ENCODE results near the gene PIGP.
"Not testable (repeated sequence)": the region's sequence is repeated elsewhere in the genome, so short reads cannot be mapped to it uniquely, and the experiment has no call there.

PIGP gene

GRCh38 chr21:37063433-37063832 lies 9.4 kb downstream of the PIGP start:
- no peak overlapping the region for H3K27ac Mint-ChIP-seq
- no peaks in the 10 kb centered on the region for H3K4me1 Mint-ChIP-seq
- no peaks in the 10 kb centered on the region for H3K27me3 Mint-ChIP-seq
- no peak overlapping the region for H3K4me3 Mint-ChIP-seq
- peaks cover 11% of the 10 kb centered on the region for H3K36me3 Mint-ChIP-seq
- H3K9me3 Mint-ChIP-seq: no peaks in the 10 kb centered on the region

GRCh38 chr21:37062593-37062935 lies 10.3 kb downstream of the PIGP start:
- no peaks in the 10 kb centered on the region for H3K4me1 Mint-ChIP-seq
- H3K36me3 Mint-ChIP-seq: peaks cover 10% of the 10 kb centered on the region
- H3K9me3 Mint-ChIP-seq: no peaks in the 10 kb centered on the region
- no peak overlapping the region for H3K27ac Mint-ChIP-seq
- H3K27me3 Mint-ChIP-seq: no peaks in the 10 kb centered on the region
- no peak overlapping the region for H3K4me3 Mint-ChIP-seq

- Mint-ChIP-seq H3K27me3 (no peaks in the 10 kb centered on the region), H3K36me3 (peaks cover 8% of the 10 kb centered on the region), H3K27ac (no peak overlapping the region), H3K4me1 (no peaks in the 10 kb centered on the region), H3K9me3 (no peaks in the 10 kb centered on the region), H3K4me3 (no peak overlapping the region)
These were observed 10.8 kb downstream of the PIGP start for GRCh38 chr21:37061926-37062592.

GRCh38 chr21:37060296-37060695 lies 12.6 kb downstream of the PIGP start:
- Mint-ChIP-seq H3K27ac (no peak overlapping the region), H3K36me3 (peaks cover 6% of the 10 kb centered on the region), H3K4me3 (no peak overlapping the region), H3K27me3 (no peaks in the 10 kb centered on the region), H3K9me3 (no peaks in the 10 kb centered on the region), H3K4me1 (no peaks in the 10 kb centered on the region)

- Mint-ChIP-seq H3K9me3 (no peaks in the 10 kb centered on the region), H3K36me3 (no peaks in the 10 kb centered on the region), H3K4me3 (no peak overlapping the region), H3K27ac (no peak overlapping the region), H3K27me3 (no peaks in the 10 kb centered on the region), H3K4me1 (no peaks in the 10 kb centered on the region)
These were observed 13.7 kb downstream of the PIGP start for GRCh38 chr21:37059181-37059580.

- Mint-ChIP-seq H3K27ac (no peak overlapping the region), H3K4me1 (no peaks in the 10 kb centered on the region), H3K9me3 (no peaks in the 10 kb centered on the region), H3K27me3 (no peaks in the 10 kb centered on the region), H3K36me3 (no peaks in the 10 kb centered on the region), H3K4me3 (no peak overlapping the region)
These were observed 14.6 kb downstream of the PIGP start for GRCh38 chr21:37058261-37058660.

GRCh38 chr21:37057614-37058013 lies 15.3 kb downstream of the PIGP start:
- Mint-ChIP-seq H3K9me3 (no peaks in the 10 kb centered on the region), H3K27ac (no peak overlapping the region), H3K36me3 (no peaks in the 10 kb centered on the region), H3K4me1 (no peaks in the 10 kb centered on the region), H3K4me3 (no peak overlapping the region), H3K27me3 (no peaks in the 10 kb centered on the region)

- H3K36me3 Mint-ChIP-seq: no peaks in the 10 kb centered on the region
These were observed 17.5 kb downstream of the PIGP start for GRCh38 chr21:37055271-37055855.

GRCh38 chr21:37049741-37050140 lies 23.1 kb downstream of the PIGP start:
- not testable (repeated sequence) for H3K27ac Mint-ChIP-seq, H3K27me3 Mint-ChIP-seq, H3K4me1 Mint-ChIP-seq, H3K4me3 Mint-ChIP-seq, H3K36me3 Mint-ChIP-seq, H3K9me3 Mint-ChIP-seq

More at GRCh38 chr21:37055271-37055855, 17.5 kb downstream of the PIGP start:
- H3K27ac Mint-ChIP-seq: no peak overlapping the region
- H3K4me3 Mint-ChIP-seq: no peak overlapping the region
- no peaks in the 10 kb centered on the region for H3K4me1 Mint-ChIP-seq
- H3K27me3 Mint-ChIP-seq: no peaks in the 10 kb centered on the region
- H3K9me3 Mint-ChIP-seq: no peaks in the 10 kb centered on the region

- Mint-ChIP-seq H3K36me3 (no peaks in the 10 kb centered on the region), H3K4me3 (no peak overlapping the region), H3K27ac (no peak overlapping the region), H3K27me3 (peaks cover 2% of the 10 kb centered on the region), H3K9me3 (no peaks in the 10 kb centered on the region), H3K4me1 (peaks cover 11% of the 10 kb centered on the region)
These were observed 25.8 kb downstream of the PIGP start for GRCh38 chr21:37047079-37047478.

- Mint-ChIP-seq H3K27ac (no peak overlapping the region), H3K4me3 (no peak overlapping the region), H3K36me3 (no peaks in the 10 kb centered on the region), H3K4me1 (peaks cover 11% of the 10 kb centered on the region), H3K9me3 (no peaks in the 10 kb centered on the region), H3K27me3 (peaks cover 2% of the 10 kb centered on the region)
These were observed 27.3 kb downstream of the PIGP start for GRCh38 chr21:37045556-37045955.

- Mint-ChIP-seq H3K9me3 (no peaks in the 10 kb centered on the region), H3K4me3 (no peak overlapping the region), H3K4me1 (peaks cover 11% of the 10 kb centered on the region), H3K27ac (no peak overlapping the region), H3K36me3 (no peaks in the 10 kb centered on the region), H3K27me3 (peaks cover 2% of the 10 kb centered on the region)
These were observed 27.7 kb downstream of the PIGP start for GRCh38 chr21:37045149-37045548.

- peaks cover 2% of the 10 kb centered on the region for H3K27me3 Mint-ChIP-seq
- H3K4me3 Mint-ChIP-seq: no peak overlapping the region
- no peaks in the 10 kb centered on the region for H3K36me3 Mint-ChIP-seq
- no peaks in the 10 kb centered on the region for H3K9me3 Mint-ChIP-seq
- no peak overlapping the region for H3K27ac Mint-ChIP-seq
- peaks cover 11% of the 10 kb centered on the region for H3K4me1 Mint-ChIP-seq
These were observed 28.2 kb downstream of the PIGP start for GRCh38 chr21:37044643-37045042.

GRCh38 chr21:37043818-37044217 lies 29.1 kb downstream of the PIGP start:
- Mint-ChIP-seq H3K27ac (no peak overlapping the region), H3K9me3 (no peaks in the 10 kb centered on the region), H3K4me3 (no peak overlapping the region), H3K27me3 (peaks cover 2% of the 10 kb centered on the region), H3K4me1 (peaks cover 11% of the 10 kb centered on the region), H3K36me3 (no peaks in the 10 kb centered on the region)

- no peak overlapping the region for H3K4me3 Mint-ChIP-seq
- no peak overlapping the region for H3K27ac Mint-ChIP-seq
- no peaks in the 10 kb centered on the region for H3K36me3 Mint-ChIP-seq
- peaks cover 11% of the 10 kb centered on the region for H3K4me1 Mint-ChIP-seq
- no peaks in the 10 kb centered on the region for H3K9me3 Mint-ChIP-seq
- H3K27me3 Mint-ChIP-seq: no peaks in the 10 kb centered on the region
These were observed 31.1 kb downstream of the PIGP start for GRCh38 chr21:37041706-37042271.

- no peaks in the 10 kb centered on the region for H3K9me3 Mint-ChIP-seq
- H3K36me3 Mint-ChIP-seq: no peaks in the 10 kb centered on the region
- no peak overlapping the region for H3K4me3 Mint-ChIP-seq
- no peak overlapping the region for H3K27ac Mint-ChIP-seq
- H3K4me1 Mint-ChIP-seq: peaks cover 6% of the 10 kb centered on the region
- no peaks in the 10 kb centered on the region for H3K27me3 Mint-ChIP-seq
These were observed 32.7 kb downstream of the PIGP start for GRCh38 chr21:37040212-37040611.
